ENCODE results near the gene CEND1. TPM values are rescaled to one million over a fixed set of nuclear protein-coding genes. Genes with fewer than 3 reads are reported as not detected.

Gene CEND1
- total and polyA plus RNA-seq, 2 of the 4 experiments (the other 2 are of a cell fraction), result 0.90 to 4.0 TPM

DNA sequence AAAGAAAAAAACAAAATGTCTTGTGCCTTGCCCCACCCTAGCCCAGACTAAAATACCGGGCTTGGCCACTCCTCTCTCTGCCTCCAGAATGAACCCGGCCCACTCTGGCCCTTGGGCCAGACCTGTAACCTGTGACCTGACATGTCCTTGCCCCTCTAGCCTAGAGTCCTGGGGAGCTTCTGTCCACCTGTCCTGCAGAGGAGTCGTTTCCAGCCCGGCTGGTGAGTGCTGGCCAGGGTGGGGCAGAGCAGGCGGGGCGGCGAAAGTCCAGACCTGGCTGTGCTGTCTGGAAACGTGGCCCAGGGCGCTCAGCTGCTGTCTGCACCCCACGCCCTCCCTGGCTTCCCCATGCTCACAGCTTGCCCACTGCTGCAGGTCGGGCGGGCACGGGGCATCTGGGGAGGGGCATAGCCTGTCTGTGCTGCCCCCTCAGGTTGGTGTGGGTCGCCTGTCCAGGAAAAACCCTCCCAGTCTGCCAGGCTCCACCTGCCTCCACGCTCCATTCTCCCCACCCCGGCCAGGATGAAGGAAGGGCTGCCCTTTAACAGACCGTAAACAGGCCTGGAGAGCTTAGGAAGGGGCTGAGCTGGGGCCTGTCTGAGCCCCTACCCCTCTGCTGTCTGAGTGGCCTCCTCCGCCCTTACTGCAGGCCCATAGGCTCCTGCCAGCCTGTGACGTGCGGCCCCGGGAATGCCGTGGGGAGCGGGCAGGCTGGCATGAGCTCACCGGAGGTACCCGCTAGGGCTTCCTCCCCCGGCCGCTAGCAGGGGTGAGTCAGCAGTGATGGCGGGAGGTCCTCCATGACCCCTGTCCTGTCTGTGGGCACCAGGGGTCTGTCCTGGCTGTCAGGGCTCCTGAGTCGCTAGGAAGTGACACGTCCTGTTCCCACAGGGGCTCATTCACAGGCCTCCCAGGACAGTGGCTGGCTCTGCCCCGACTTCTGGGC lies 44.8 kb upstream of the CEND1 start:
- H3K36me3 ChIP-seq (ENCODE audit: control insufficient read depth, insufficient read depth, low read length), result peaks cover 35% of the 10 kb centered on the region
- H3K9me1 ChIP-seq (ENCODE audit: insufficient read depth, low read length), result peaks cover 21% of the 10 kb centered on the region
- peak; percentile 27 for ATAC-seq (ENCODE audit: low read depth)
- 68% methylated on average over 10 of the region's 31 CpGs; no CpG with 5 or more reads in 1 of the 2 experiments for WGBS, 2 experiments (ENCODE audit: extremely low coverage in 2 of 2, insufficient read length in 1 of 2)
- H2AK9ac ChIP-seq (replicated peaks; ENCODE audit: low read depth, low read length, poor library complexity), result peak overlapping the region; percentile 10
- no peak overlapping the region; the same call in 1 of the 2 replicates for H3K18ac ChIP-seq (ENCODE audit: low read depth, low read length)
- in situ Hi-C loops (cut with MboI; ENCODE audit: low sequenced_read_pairs) (no loop called here), intact Hi-C loops (cut with micrococcal nuclease) (no loop called here), dilution Hi-C loops (cut with HindIII; ENCODE audit: low sequenced_read_pairs, unreplicated experiment) (no loop called here)
- no peaks in the 10 kb centered on the region for H3K9me3 ChIP-seq (ENCODE audit: control insufficient read depth, insufficient read depth, low read length)
- H3K4ac ChIP-seq (ENCODE audit: low read depth, low read length), result peak overlapping the region; percentile 90
- H4K20me1 ChIP-seq (ENCODE audit: insufficient read depth, low read length), result peaks cover 71% of the 10 kb centered on the region
- DNase-seq, result peak; percentile 69
- H3K27ac ChIP-seq (ENCODE audit: insufficient read depth, low read length), result peak overlapping the region; percentile 80
- H3K14ac ChIP-seq (replicated peaks; ENCODE audit: low read depth, low read length), result peak overlapping the region; percentile 19; the same call in 1 of the 2 replicates
- peaks cover 19 to 65% of the 10 kb centered on the region in 2 experiments for H3K79me1 ChIP-seq (ENCODE audit: low read depth in 1 of 2, low read length in 2 of 2)
- peak overlapping the region; percentile 31; the same call in 1 of the 2 replicates for H3K9ac ChIP-seq (ENCODE audit: low read depth, low read length)
- ChIA-PET POLR2A (ENCODE audit: unreplicated experiment) (interaction anchor here (0.6 to 1.9 kb wide), 5 partner anchors 8 to 16 kb away, joined by 3 to 6 read pairs (median 4); partner anchors contain the start of genes PNPLA2 and TSPAN4), CTCF (interaction anchor here (0.8 kb wide), 2 partner anchors 8 to 37 kb away, joined by 3 read pairs; partner anchors contain the start of gene TSPAN4)
- H3K56ac ChIP-seq (ENCODE audit: extremely low read depth, insufficient read depth, low read length), result no peak overlapping the region
- H2AFZ ChIP-seq (replicated peaks; ENCODE audit: low read length, poor library complexity), result no peak overlapping the region
- H4K8ac ChIP-seq (ENCODE audit: low read depth in 2 of 2, low read length in 2 of 2), result peak overlapping the region in 1 of 2 experiments; percentile 65; a peak in 2 of 4 replicates
- peak overlapping the region; percentile 93 for H2BK5ac ChIP-seq (ENCODE audit: low read depth, low read length, poor library complexity, severe bottlenecking)
- peak overlapping the region; percentile 88 for H2AK5ac ChIP-seq (ENCODE audit: low read depth, low read length)
- peak overlapping the region; percentile 16 for H3K4me3 ChIP-seq (ENCODE audit: insufficient read depth, low read depth, low read length)
- peak overlapping the region; percentile 2 for H4K91ac ChIP-seq (ENCODE audit: insufficient read depth, low read depth, low read length)
- H2BK120ac ChIP-seq (ENCODE audit: low read depth, low read length), result peak overlapping the region; percentile 37; the same call in 1 of the 2 replicates
- no peak overlapping the region for H2BK15ac ChIP-seq (ENCODE audit: low read depth, low read length)
- peak overlapping the region; percentile 25; the same call in 1 of the 2 replicates for H2BK20ac ChIP-seq (ENCODE audit: low read depth, low read length)
- H3K23ac ChIP-seq (ENCODE audit: low read depth, low read length), result peak overlapping the region; percentile 2; the same call in 1 of the 2 replicates
- H3K4me1 ChIP-seq (ENCODE audit: control insufficient read depth, insufficient read depth, low read length), result peaks cover 34% of the 10 kb centered on the region
- H3K27me3 ChIP-seq (ENCODE audit: control insufficient read depth, insufficient read depth, low read length), result no peaks in the 10 kb centered on the region
- H4K5ac ChIP-seq (ENCODE audit: low read depth, low read length), result peak overlapping the region; percentile 67; the same call in 1 of the 2 replicates
- peak overlapping the region; percentile 83 for H3K4me2 ChIP-seq (ENCODE audit: low read depth, low read length)
- no TSS peak for BruUV-seq (replicated peaks)
- no peak for TF ChIP-seq CHD1 (IDR thresholded peaks at IDR 0.05; ENCODE audit: low read depth, low read length)
- no peak for TF ChIP-seq MXI1 (IDR thresholded peaks at IDR 0.05; ENCODE audit: borderline replicate concordance, low read depth, low read length)
- TF ChIP-seq, protein P1, sequence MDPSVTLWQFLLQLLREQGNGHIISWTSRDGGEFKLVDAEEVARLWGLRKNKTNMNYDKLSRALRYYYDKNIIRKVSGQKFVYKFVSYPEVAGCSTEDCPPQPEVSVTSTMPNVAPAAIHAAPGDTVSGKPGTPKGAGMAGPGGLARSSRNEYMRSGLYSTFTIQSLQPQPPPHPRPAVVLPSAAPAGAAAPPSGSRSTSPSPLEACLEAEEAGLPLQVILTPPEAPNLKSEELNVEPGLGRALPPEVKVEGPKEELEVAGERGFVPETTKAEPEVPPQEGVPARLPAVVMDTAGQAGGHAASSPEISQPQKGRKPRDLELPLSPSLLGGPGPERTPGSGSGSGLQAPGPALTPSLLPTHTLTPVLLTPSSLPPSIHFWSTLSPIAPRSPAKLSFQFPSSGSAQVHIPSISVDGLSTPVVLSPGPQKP (IDR thresholded peaks at IDR 0.05; ENCODE audit: borderline replicate concordance, low read depth, low read length), result no peak
- no peak for TF ChIP-seq RFX5 (IDR thresholded peaks at IDR 0.05; ENCODE audit: low read depth, low read length)
- TF ChIP-seq RAD21 (IDR thresholded peaks at IDR 0.05; ENCODE audit: low read length), result no peak
- TF ChIP-seq, protein P2, sequence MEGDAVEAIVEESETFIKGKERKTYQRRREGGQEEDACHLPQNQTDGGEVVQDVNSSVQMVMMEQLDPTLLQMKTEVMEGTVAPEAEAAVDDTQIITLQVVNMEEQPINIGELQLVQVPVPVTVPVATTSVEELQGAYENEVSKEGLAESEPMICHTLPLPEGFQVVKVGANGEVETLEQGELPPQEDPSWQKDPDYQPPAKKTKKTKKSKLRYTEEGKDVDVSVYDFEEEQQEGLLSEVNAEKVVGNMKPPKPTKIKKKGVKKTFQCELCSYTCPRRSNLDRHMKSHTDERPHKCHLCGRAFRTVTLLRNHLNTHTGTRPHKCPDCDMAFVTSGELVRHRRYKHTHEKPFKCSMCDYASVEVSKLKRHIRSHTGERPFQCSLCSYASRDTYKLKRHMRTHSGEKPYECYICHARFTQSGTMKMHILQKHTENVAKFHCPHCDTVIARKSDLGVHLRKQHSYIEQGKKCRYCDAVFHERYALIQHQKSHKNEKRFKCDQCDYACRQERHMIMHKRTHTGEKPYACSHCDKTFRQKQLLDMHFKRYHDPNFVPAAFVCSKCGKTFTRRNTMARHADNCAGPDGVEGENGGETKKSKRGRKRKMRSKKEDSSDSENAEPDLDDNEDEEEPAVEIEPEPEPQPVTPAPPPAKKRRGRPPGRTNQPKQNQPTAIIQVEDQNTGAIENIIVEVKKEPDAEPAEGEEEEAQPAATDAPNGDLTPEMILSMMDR (conservative IDR thresholded peaks at IDR 0.05; ENCODE audit: low read depth, low read length), result no peak
- no peak for TF ChIP-seq SMC3 (IDR thresholded peaks at IDR 0.05; ENCODE audit: low read depth, low read length)
- peak; percentile 41; the same call in 1 of the 2 replicates for TF ChIP-seq BHLHE40 (IDR thresholded peaks at IDR 0.05; ENCODE audit: low read depth, low read length)
- peak; percentile 81 for TF ChIP-seq FOS (IDR thresholded peaks at IDR 0.05; ENCODE audit: low read depth, low read length)
- TF ChIP-seq, protein P3, sequence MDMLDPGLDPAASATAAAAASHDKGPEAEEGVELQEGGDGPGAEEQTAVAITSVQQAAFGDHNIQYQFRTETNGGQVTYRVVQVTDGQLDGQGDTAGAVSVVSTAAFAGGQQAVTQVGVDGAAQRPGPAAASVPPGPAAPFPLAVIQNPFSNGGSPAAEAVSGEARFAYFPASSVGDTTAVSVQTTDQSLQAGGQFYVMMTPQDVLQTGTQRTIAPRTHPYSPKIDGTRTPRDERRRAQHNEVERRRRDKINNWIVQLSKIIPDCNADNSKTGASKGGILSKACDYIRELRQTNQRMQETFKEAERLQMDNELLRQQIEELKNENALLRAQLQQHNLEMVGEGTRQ (IDR thresholded peaks at IDR 0.05; ENCODE audit: low read depth, low read length), result no peak
- TF ChIP-seq MAZ (IDR thresholded peaks at IDR 0.05; ENCODE audit: borderline replicate concordance, low read depth, low read length), result peak; percentile 79; the same call in 1 of the 2 replicates
- TF ChIP-seq CEBPB (IDR thresholded peaks at IDR 0.05; ENCODE audit: low read depth, low read length), result no peak

Data from IMR-90 (cell line).